Gastrocnemius medialis (tissue), 4 donors: ENCODE data around the gene KAT14. TPM values are rescaled to one million over a fixed set of nuclear protein-coding genes. Genes with fewer than 3 reads are reported as not detected.

Experiments used
- ATAC-seq, 2 donors: fragments of 150-250 bp; one replicate each; pipeline ENCODE4 v1.9.1; 2016
- DNase-seq, 2 donors: peaks; one replicate each; pipeline ENCODE4 v3.0.0-alpha.2; 2019
- H3K27ac ChIP-seq, 4 donors: fragments of 200-600 bp; sonication (generic); 1 replicate in 1 of 4; 2 replicates in 3 of 4; pipeline ENCODE4 v1.5.1; 2016 to 2018; ENCODE audit warnings: mild to moderate bottlenecking in 2 of 4, moderate library complexity in 1 of 4
- H3K27me3 ChIP-seq, 3 donors: fragments of 200-600 bp; sonication (generic) in 2 of 3; 1 replicate in 1 of 3; 2 replicates in 2 of 3; pipeline versions ENCODE4 v1.5.1 to v1.6.0; 2016 to 2019; ENCODE audit warnings: mild to moderate bottlenecking in 1 of 3, moderate library complexity in 1 of 3
- H3K36me3 ChIP-seq, 2 donors: fragments of 200-600 bp; sonication (generic) in 1 of 2; one replicate each; pipeline ENCODE4 v1.5.1; 2017 to 2018
- H3K4me1 ChIP-seq, 2 donors: fragments of 200-600 bp; sonication (generic) in 1 of 2; one replicate each; pipeline ENCODE4 v1.5.1; 2016 to 2017; ENCODE audit warnings: mild to moderate bottlenecking in 2 of 2
- H3K4me3 ChIP-seq, 4 donors: fragments of 200-600 bp; sonication (generic) in 3 of 4; 1 replicate in 1 of 4; 2 replicates in 3 of 4; pipeline ENCODE4 v1.5.1; 2016 to 2019; ENCODE audit warnings: mild to moderate bottlenecking in 2 of 4
- H3K9me3 ChIP-seq, 3 donors: fragments of 200-600 bp; sonication (generic) in 2 of 3; 1 replicate in 1 of 3; 2 replicates in 2 of 3; pipeline ENCODE4 v1.5.1; 2016 to 2019
- POLR2A ChIP-seq, 2 donors: fragments of 450-650 bp; IDR thresholded peaks; one replicate each; pipeline ENCODE4 v1.6.1; 2017; ENCODE audit warnings: antibody characterized with exemption in 2 of 2, mild to moderate bottlenecking in 2 of 2, moderate library complexity in 2 of 2
- in situ Hi-C, 4 donors: fragments of 200-750 bp; cut with MboI; loops; one replicate each; pipeline versions ENCODE4 v1.15.0 to v1.8.0; 2017; ENCODE audit warnings: low sequenced_read_pairs in 4 of 4
- intact Hi-C: fragments of 100-400 bp; cut with DNase I; formaldehyde crosslinking; loops from one replicate; pipeline ENCODE4 v1.15.1; 2023; ENCODE audit warnings: low total_unique reads
- total RNA-seq, 4 donors: library from RNA; depleted of rRNA; stranded (reverse); fragments of >200 nt; gene quantifications; one replicate each; pipeline versions ENCODE4 v1.1.0 to v1.2.3, GENCODE V29; 2016
- TF ChIP-seq, protein P1 (sequence below), 5 experiments: fragments of 450-650 bp in 3 of 5; fragments of 200-600 bp in 2 of 5; sonication (generic) in 2 of 5; IDR thresholded peaks in 4 of 5; conservative IDR thresholded peaks in 1 of 5; 1 replicate in 4 of 5; 2 replicates in 1 of 5; pipeline ENCODE4 v1.5.1; 2016 to 2019; ENCODE audit warnings: antibody characterized with exemption in 5 of 5, mild to moderate bottlenecking in 3 of 5, moderate library complexity in 3 of 5

The KAT14 gene
- total RNA-seq, 4 donors from 2014 or later: 12.6 to 29.7 (median 19.8) TPM

DNA sequence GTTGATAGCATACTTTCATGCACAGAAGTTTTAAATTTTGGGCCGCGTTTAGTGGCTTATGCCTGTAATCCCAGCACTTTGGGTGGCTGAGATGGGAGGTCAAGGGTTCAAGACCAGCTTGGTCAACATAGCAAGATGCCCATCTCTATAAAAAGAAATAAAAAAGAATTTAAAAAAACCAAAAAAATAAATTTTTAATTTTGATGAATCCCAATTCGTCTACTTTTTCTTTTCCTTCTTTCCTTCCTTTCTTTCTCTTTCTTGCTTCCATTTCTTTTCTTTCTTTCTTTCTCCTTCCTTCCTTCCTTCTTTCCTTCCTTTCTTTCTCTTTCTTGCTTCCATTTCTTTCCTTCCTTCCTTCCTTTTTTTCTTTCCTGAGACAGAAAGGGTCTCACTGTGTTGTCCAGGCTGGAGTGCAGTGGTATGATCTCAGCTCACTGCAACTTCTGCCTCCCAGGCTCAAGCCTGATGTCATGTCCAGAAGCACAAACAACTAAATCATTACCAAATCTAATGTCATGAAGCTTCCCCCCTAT, 95.8 kb downstream of the KAT14 start:
- in situ Hi-C loops (no loop called here), intact Hi-C loops (no loop called here)
- Histone ChIP-seq H3K4me3 (no peak overlapping the region), H3K4me1 (no peaks in the 10 kb centered on the region), H3K27me3 (no peaks in the 10 kb centered on the region), H3K9me3 (no peaks in the 10 kb centered on the region), H3K27ac (no peak overlapping the region), H3K36me3 (no peaks in the 10 kb centered on the region)
- no peak for ATAC-seq
- TF ChIP-seq POLR2A (IDR thresholded peaks at IDR 0.05): no peak
- TF ChIP-seq, protein P1, sequence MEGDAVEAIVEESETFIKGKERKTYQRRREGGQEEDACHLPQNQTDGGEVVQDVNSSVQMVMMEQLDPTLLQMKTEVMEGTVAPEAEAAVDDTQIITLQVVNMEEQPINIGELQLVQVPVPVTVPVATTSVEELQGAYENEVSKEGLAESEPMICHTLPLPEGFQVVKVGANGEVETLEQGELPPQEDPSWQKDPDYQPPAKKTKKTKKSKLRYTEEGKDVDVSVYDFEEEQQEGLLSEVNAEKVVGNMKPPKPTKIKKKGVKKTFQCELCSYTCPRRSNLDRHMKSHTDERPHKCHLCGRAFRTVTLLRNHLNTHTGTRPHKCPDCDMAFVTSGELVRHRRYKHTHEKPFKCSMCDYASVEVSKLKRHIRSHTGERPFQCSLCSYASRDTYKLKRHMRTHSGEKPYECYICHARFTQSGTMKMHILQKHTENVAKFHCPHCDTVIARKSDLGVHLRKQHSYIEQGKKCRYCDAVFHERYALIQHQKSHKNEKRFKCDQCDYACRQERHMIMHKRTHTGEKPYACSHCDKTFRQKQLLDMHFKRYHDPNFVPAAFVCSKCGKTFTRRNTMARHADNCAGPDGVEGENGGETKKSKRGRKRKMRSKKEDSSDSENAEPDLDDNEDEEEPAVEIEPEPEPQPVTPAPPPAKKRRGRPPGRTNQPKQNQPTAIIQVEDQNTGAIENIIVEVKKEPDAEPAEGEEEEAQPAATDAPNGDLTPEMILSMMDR (IDR thresholded peaks at IDR 0.05 in 4 of 5, conservative IDR thresholded peaks at IDR 0.05 in 1 of 5): no peak
- no peak for DNase-seq

Other genes with a start within 250 kb of the KAT14 start
- gene SNX5, start 169.1 kb upstream of the KAT14 start, total RNA-seq: 10 to 100 TPM; 49.8 to 88.8 (median 60.9) TPM
- 1 to 10 TPM; 5.2 to 9.1 (median 7.2) TPM for gene MGME1, start 168.8 kb upstream of the KAT14 start, total RNA-seq
- gene OVOL2, start 79.9 kb upstream of the KAT14 start, total RNA-seq: not detected
- gene PET117, start within 50 bp of the KAT14 start, total RNA-seq: 10 to 100 TPM; 14.4 to 28.2 (median 16.7) TPM
- 10 to 100 TPM in 3 of 4 donors, 1 to 10 TPM in 1; 6.9 to 15.8 (median 11.0) TPM for gene ZNF133, start 150.7 kb downstream of the KAT14 start, total RNA-seq